Prostate gland (tissue), 2 donors: ENCODE data around the gene RAB25.

ENCODE experiments used
- POLR2A ChIP-seq: fragments of 450-650 bp; IDR thresholded peaks from one replicate; pipeline ENCODE4 v1.6.1; 2016; ENCODE audit warnings: antibody characterized with exemption, mild to moderate bottlenecking
- TF ChIP-seq, protein P1 (sequence below), 4 experiments: fragments of 200-600 bp in 2 of 4; fragments of 450-650 bp in 2 of 4; sonication (generic) in 2 of 4; IDR thresholded peaks; 1 replicate in 3 of 4; 2 replicates in 1 of 4; pipeline ENCODE4 v1.5.1; 2016 to 2019; ENCODE audit warnings: antibody characterized with exemption in 4 of 4, mild to moderate bottlenecking in 2 of 4, moderate library complexity in 2 of 4

DNA sequence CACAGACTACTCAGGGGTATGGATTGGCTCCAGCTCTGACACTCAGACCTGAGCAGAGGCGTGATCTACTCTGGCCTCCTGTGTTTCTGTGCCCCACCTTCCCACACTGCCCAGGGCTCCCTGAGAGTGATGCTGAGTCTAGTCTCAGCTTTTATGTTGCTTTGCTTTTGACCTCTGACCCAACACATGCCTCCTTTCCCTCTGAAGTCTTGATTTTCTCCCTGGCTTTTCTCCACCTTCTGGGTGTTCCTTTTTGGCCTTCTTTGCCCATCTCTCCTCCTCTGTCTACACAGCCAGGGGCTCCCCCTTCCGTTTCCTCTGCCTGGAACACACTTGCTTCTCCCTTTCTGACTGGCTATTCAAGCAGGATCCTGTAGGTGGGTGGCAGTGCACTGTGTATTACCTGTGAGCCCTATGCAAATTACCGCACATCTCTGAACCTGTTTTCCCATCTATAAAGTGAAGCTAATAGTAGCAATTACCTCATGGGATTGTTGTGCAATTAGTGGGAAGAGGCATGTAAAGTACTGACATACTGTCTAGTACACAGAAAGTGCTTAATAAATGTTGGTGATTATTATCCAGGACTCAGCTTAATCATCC lies 35.0 kb downstream of the RAB25 start:
- TF ChIP-seq, protein P1, sequence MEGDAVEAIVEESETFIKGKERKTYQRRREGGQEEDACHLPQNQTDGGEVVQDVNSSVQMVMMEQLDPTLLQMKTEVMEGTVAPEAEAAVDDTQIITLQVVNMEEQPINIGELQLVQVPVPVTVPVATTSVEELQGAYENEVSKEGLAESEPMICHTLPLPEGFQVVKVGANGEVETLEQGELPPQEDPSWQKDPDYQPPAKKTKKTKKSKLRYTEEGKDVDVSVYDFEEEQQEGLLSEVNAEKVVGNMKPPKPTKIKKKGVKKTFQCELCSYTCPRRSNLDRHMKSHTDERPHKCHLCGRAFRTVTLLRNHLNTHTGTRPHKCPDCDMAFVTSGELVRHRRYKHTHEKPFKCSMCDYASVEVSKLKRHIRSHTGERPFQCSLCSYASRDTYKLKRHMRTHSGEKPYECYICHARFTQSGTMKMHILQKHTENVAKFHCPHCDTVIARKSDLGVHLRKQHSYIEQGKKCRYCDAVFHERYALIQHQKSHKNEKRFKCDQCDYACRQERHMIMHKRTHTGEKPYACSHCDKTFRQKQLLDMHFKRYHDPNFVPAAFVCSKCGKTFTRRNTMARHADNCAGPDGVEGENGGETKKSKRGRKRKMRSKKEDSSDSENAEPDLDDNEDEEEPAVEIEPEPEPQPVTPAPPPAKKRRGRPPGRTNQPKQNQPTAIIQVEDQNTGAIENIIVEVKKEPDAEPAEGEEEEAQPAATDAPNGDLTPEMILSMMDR (IDR thresholded peaks at IDR 0.05), result no peak
- no peak for TF ChIP-seq POLR2A
